DMS153 (cell line): ENCODE measurements around the gene NAGA.
"Not testable (repeated sequence)": the region's sequence is repeated elsewhere in the genome, so short reads cannot be mapped to it uniquely, and the experiment has no call there.

Source experiments
- DNase-seq: peaks from one replicate; lab custom pipeline; 2025; lab: John Stamatoyannopoulos, UW

Gene NAGA

DNA sequence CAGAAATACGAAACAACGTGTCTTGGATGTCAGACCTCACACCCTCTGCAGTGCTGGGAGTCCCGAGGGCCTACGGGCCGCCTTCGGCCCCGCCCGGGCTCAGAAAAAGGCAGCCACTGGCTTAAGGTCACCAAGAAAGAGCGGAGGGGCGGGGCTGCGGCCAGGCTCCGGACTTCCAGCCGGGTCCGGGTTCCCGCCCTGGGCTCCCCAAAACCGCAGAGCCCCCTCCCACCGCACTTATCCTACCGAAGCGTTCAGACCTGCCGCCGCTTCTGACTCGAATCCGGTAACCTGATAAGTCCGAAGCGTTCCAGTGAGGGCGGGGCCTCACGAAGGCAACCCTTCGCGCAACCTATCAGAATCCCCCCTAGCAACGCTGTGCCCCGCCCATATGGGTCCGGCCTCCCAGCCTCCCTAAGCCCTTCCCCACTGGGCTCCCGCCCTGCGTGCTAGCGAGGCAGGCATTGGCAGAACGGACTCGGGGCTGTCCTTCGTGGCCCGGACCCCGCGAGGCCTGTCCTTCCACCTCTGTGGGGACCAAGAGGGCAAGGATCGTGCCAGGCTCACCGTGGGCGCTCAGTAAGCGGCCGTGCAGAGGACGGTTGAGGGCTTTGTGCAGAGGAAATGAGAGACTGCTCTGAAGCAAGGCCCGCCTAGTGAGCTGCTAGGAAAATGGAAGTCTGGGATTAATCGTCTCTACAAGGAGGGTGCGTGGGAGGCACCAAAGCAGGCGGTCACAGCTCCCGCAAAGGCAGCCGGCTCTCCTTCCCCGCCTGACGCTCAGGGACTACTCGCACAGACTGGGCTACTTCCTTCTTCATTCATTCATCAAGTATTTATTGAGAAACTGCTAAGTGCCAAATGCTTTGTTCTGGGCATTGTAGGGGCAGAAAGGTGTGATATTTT lies at the start of gene NAGA:
NAGA (minus strand) TSS at position 296 of the 906 bp plus-strand sequence. CDS start 515 bp downstream, outside the sequence.
- peak; percentile 95 for DNase-seq

DNA sequence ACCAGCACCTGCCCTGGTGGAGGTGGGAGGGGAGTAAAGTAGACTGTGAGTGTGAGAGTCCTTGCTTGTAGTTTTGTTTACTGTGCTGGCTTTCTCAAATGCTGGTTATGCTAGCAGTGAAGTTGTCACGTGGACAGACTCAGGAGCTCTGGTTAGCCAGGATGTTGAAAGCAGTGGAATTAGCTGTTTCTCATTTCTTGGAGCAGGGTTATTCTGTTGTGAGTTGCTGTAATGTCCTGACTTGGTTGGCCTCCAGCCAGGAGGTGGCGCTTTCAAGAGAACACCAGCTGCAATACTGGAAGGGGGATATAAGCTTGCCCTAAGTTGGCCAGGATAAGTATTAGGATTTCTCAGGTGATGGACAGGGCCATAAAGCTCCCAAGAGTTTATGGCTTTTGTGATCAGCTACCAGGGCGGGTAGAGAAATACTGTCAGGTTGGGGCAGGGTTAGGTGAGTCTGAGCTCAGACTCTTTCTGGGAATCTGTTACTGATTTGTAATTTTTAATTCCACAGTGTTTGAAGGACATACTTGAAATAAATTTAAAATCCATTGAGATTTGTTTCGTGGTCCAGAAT lies 46.3 kb upstream of the NAGA start:
- no peak for DNase-seq

- not testable (repeated sequence) for DNase-seq
These were observed 44.8 kb upstream of the NAGA start for GRCh38 chr22:42115420-42115830.

- no peak for DNase-seq
These were observed 44.1 kb upstream of the NAGA start for GRCh38 chr22:42114721-42115120.

- not testable (repeated sequence) for DNase-seq
These were observed 42.2 kb upstream of the NAGA start for GRCh38 chr22:42112793-42113192.

GRCh38 chr22:42111798-42112197 lies 41.2 kb upstream of the NAGA start:
- no peak for DNase-seq

- DNase-seq = no peak
These were observed 38.2 kb upstream of the NAGA start for GRCh38 chr22:42108848-42109247.

- not testable (repeated sequence) for DNase-seq
These were observed 33.8 kb upstream of the NAGA start for GRCh38 chr22:42104332-42104860.

GRCh38 chr22:42101199-42101598 lies 30.6 kb upstream of the NAGA start:
- DNase-seq = no peak

DNA sequence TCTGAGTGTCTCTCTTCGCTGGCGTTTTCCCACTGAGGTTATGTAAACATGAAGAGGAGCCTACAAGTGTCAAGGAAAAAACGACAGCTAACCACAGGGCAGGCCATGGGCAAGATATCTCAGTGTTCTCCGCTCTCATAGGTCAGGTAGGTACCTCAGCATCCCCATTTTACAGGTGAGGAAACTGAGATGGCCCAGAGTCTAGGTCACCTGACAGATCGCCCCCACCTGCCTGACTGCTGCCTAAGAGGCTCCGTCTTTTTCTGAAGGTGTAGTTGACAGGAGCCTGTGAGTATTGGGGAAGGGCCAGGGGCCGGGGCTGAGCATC lies 20.8 kb upstream of the NAGA start:
- DNase-seq = no peak

DNA sequence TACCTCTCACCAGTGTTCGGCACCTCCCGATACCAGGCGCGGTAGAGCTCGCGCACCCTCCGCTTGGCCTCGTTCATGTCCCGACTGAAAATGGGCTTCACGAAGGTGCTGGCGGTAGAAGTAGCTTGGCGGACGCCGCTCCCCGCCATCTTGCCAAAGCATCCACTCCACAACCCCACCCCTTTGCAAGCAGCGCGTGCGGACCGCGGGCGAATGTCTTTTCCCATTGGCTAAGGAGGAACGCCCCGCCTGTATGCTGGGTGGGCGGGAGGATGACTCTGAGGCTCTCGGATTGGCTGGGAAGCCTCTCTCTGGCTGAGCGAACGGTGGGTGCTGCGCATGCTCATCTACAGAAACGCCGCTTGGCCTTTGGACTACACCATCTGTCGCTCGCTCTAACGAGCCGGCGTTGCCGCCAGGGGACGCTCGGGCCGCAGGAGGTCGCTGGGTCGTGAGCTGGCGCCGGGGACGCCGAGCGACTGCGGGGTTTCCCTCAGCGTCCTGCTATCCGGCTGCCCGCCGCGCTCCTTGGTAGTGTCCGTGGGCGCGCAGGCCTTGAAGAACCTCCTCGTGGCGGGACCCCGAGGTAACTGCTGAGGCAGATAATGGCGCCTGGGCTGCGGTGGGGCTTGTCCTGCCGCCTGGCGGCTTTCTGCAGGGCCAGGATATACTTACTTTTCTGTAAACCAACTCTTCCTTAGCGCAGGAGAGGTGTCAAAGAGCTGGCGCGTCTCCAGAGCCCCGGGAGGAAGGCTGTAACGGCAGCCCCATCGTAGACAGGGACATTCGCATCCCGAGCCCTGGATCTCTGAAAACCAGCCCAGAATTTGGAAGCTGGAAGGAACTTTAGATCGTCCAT lies 20.2 kb upstream of the NAGA start, which contains the start of gene NDUFA6:
NDUFA6 (minus strand) TSS at position 177 of the 859 bp plus-strand sequence; CDS start at position 149, 28 bp downstream.
- DNase-seq = peak; percentile 98

DNA sequence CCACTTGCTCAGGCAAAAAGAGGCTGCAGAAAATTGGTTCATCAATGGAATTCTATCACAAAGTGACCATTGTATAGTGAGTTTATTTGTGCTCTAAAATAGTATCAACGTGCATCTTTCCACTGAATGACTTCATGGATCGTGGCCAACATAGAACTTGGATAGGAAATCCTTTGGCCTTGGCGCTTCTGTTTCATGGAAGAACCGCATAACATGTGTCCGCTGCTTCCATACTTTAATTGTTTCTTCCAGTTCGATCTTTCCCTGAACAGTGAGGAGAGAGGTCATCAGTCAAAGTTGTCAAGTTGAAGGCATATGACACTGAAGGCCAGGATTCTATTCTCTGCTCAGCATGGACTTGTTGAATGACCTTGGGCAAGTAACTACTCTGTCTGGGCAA lies 15.4 kb upstream of the NAGA start:
- no peak for DNase-seq

DNA sequence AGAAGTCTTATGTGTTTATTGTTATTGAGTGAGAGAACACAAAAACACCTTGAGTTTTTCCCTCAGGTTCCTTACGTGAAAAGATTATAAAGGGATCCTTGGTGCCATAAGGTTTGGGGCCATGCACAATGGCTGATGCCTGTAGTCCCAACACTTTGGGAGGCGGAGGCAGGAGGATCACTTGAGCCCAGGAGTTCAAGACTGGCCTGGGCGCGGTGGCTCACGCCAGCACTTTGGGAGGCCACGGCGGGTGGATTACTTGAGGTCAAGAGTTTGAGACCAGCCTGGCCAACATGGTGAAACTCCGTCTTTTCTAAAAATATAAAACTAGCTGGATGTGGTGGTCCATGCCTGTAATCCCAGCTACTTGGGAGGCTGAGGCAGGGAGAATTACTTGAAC lies 14.3 kb upstream of the NAGA start:
- DNase-seq = no peak

DNA sequence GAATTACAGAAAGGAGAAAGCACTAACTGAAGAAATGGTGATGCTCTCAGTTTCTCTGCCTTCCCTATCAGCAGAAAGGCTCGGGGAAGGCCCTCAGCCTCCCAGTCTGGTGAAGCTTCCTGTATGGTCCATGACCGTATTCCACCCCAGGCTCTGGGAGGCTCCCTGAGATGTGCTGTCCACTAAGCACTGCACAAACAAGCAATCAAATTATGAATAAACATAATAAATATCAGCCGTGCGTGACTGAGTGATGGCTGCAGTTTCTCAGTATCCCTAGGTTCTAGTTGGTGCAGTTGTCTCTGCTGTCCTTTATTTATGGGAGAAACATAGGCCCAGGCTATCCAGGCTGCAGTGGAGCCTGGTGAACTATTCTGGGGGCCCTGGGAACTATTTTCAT lies 12.5 kb upstream of the NAGA start:
- DNase-seq = no peak

- no peak for DNase-seq
These were observed 9.7 kb upstream of the NAGA start for GRCh38 chr22:42080287-42080686.

- DNase-seq = peak; percentile 96
These were observed 9.0 kb upstream of the NAGA start, which contains the start of gene SMDT1 for GRCh38 chr22:42079319-42080251. TSS of gene SMDT1 (plus strand) at chr22:42079700. CDS start at chr22:42079769, 69 bp downstream.

DNA sequence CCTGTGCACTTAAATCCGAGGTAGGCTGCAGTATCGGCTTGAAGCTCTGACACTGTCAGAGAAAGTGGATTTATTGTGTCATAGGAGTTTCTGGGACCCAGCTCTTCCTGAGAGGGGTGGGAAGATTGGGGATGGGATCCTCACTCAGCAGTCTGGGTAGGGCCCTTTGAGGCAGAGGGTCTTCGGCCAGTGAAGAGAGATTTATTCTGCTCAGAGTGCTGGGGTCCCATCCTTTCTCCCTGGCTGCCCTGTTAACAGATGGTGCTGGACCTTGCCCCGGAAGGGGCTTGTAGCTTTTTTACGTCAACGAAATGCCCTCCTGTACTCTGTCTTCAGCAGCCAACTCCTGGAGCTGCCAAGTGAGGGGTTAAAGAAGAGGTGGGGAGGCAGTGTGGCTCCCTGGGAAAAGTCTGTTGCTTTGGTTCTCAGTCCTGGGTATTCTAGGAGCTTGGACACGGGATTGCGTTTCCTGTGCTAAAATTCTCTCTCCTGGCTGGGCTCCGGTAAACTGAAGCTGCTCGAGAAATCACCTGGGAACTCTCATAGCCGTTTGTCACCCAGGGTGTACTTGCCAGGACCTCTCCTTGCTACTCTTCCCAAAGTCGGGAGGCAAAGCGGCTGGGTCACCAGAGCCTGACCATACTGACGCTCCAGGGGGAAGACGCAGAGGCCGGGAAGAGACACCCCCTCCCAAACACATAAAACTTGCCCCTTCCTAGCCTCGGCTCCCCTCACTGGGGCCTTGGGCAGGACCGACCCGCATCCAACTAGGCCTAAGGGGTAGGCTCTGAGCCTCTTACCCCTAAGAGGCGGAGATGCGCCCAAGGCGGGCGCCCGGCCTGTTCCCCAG lies 8.1 kb upstream of the NAGA start:
- DNase-seq = no peak

- peak; percentile 14 for DNase-seq
These were observed 7.0 kb upstream of the NAGA start for GRCh38 chr22:42077486-42078125.

DNA sequence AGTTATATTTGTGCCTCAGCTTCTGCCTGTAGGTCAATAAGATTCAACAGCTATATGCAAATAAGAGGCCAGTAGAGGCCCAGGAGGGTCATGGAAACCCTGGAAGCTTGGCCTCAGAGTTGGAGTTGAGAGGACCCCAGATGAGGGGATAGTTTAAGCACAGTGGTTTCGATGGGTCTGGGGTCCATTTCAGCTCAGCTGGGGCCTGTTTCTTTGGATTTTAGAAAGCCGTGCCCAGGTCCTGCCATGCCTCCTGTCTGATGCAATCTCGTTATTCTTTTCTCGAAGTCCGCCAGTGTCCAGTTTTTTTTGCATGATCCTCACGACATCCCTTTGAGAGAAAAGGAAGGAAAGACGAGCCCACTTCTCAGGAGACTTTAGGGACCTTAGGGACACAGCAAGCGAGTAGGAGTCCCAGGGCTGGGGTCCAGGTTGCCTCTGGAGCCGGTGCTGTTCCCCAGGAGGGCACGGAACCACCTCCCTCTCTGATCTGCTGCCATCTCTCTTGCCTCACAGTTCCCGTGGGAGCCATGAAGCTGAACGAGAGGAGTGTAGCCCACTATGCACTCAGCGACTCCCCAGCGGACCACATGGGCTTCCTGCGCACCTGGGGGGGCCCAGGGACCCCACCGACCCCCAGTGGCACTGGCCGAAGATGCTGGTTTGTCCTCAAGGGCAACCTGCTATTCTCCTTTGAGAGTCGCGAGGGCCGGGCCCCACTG lies 6.3 kb upstream of the NAGA start:
- DNase-seq = no peak
